GM12801 (cell line): ENCODE results near the gene HOXA4.

Experiments
- TF ChIP-seq, protein P1 (sequence below): IDR thresholded peaks from one replicate; pipeline ENCODE4 v1.5.1; 2011; ENCODE audit warnings: control low read depth; ENCODE audit not compliant: insufficient read length; ENCODE audit errors: extremely low read depth

The HOXA4 gene

GRCh38 chr7:27130540-27131389 is at the start of gene HOXA4:
Gene HOXA4 (minus strand): TSS chr7:27130757. CDS start chr7:27130733, 24 bp downstream.
- TF ChIP-seq, protein P1, sequence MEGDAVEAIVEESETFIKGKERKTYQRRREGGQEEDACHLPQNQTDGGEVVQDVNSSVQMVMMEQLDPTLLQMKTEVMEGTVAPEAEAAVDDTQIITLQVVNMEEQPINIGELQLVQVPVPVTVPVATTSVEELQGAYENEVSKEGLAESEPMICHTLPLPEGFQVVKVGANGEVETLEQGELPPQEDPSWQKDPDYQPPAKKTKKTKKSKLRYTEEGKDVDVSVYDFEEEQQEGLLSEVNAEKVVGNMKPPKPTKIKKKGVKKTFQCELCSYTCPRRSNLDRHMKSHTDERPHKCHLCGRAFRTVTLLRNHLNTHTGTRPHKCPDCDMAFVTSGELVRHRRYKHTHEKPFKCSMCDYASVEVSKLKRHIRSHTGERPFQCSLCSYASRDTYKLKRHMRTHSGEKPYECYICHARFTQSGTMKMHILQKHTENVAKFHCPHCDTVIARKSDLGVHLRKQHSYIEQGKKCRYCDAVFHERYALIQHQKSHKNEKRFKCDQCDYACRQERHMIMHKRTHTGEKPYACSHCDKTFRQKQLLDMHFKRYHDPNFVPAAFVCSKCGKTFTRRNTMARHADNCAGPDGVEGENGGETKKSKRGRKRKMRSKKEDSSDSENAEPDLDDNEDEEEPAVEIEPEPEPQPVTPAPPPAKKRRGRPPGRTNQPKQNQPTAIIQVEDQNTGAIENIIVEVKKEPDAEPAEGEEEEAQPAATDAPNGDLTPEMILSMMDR, result no peak

GRCh38 chr7:27179503-27180430 is 49.2 kb upstream of the HOXA4 start:
- TF ChIP-seq, protein P1, result no peak

GRCh38 chr7:27179030-27179429 is 48.5 kb upstream of the HOXA4 start:
- TF ChIP-seq, protein P1, result no peak

GRCh38 chr7:27178366-27178765 is 47.8 kb upstream of the HOXA4 start:
- TF ChIP-seq, protein P1, result no peak

DNA sequence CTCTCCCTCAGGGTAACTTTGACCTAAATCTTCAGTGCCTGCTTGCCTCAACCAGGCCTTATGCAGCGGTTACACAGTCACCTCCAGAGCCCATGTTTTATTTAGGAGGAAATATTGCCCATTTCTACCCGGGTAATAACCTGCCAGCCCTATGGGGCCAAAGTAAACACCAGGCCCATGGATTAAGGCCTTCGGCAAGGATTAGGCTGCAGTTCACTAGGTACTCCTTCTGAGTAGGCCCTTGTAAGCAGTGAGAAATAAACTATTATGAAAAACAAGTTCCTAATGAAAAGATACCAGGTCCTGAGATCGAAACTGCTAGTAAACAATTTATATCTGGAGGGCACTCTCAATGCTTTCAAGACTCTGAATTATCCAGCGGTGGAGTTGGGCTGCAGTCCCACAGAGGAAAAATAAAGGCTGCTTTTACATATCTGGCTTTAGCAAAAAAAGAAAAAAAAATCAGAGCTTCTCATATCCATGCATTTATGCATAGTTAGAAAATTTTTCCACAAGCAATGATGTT is 47.3 kb upstream of the HOXA4 start:
- TF ChIP-seq, protein P1, result no peak

- TF ChIP-seq, protein P1, result no peak
Measured at GRCh38 chr7:27176962-27177794, 46.6 kb upstream of the HOXA4 start.
